Liver (tissue), 3 donors: ENCODE measurements around the gene TFB2M.

Experiments used
- CTCF ChIP-seq: fragments of 150-350 bp; IDR thresholded peaks from 2 replicates; pipeline ENCODE4 v1.5.1; 2017; ENCODE audit warnings: improper control_type of control experiment, low read depth, low read length; ENCODE audit not compliant: missing input control
- EGR1 ChIP-seq, 2 donors: IDR thresholded peaks; 2 replicates each; pipeline ENCODE4 v1.6.1; 2016 to 2018; ENCODE audit warnings: antibody characterized with exemption in 2 of 2, low read depth in 2 of 2
- JUND ChIP-seq, 2 donors: IDR thresholded peaks; 2 replicates each; pipeline ENCODE4 v1.6.1; 2016; ENCODE audit warnings: antibody characterized with exemption in 2 of 2
- MAX ChIP-seq: IDR thresholded peaks from 2 replicates; pipeline ENCODE4 v1.6.1; 2016; ENCODE audit warnings: antibody characterized with exemption
- RAD21 ChIP-seq, 2 donors: IDR thresholded peaks; 2 replicates each; pipeline ENCODE4 v1.6.1; 2016; ENCODE audit warnings: antibody characterized with exemption in 2 of 2, mild to moderate bottlenecking in 2 of 2
- REST ChIP-seq: IDR thresholded peaks from 2 replicates; pipeline ENCODE4 v1.6.1; 2016; ENCODE audit warnings: antibody characterized with exemption, mild to moderate bottlenecking
- RXRA ChIP-seq, 2 donors: IDR thresholded peaks; 2 replicates each; pipeline ENCODE4 v1.6.1; 2017 to 2018; ENCODE audit warnings: antibody characterized with exemption in 2 of 2, mild to moderate bottlenecking in 1 of 2
- TAF1 ChIP-seq: conservative IDR thresholded peaks from 2 replicates; pipeline ENCODE4 v1.6.1; 2016; ENCODE audit warnings: antibody characterized with exemption, mild to moderate bottlenecking
- YY1 ChIP-seq: IDR thresholded peaks from 2 replicates; pipeline ENCODE4 v1.6.1; 2016; ENCODE audit warnings: antibody characterized with exemption, mild to moderate bottlenecking
- ZBTB33 ChIP-seq: IDR thresholded peaks from 2 replicates; pipeline ENCODE4 v1.6.1; 2016; ENCODE audit warnings: antibody characterized with exemption
- donor health status: healthy.
- donor health status: healthy.

- TF ChIP-seq CTCF (no peak), MAX (no peak), ZBTB33 (no peak), YY1 (no peak), JUND (IDR thresholded peaks at IDR 0.05) (no peak), RAD21 (IDR thresholded peaks at IDR 0.05) (no peak), REST (no peak), RXRA (IDR thresholded peaks at IDR 0.05) (no peak), EGR1 (IDR thresholded peaks at IDR 0.05; ENCODE audit: low read depth in 2 of 2) (no peak), TAF1 (no peak)
Measured at GRCh38 chr1:246530482-246530881, 35.6 kb downstream of the TFB2M start.
